SU-DHL-6 (cell line): ENCODE data around the gene KLF17.

Source experiments
- EZH2phosphoT487 ChIP-seq: fragments of 200-600 bp; sonication (generic), shearing (Covaris generic); conservative IDR thresholded peaks from 2 replicates; pipeline ENCODE4 v1.6.1; 2018; ENCODE audit warnings: mild to moderate bottlenecking, antibody characterized with exemption, low read length, moderate library complexity, mixed read lengths
- TF ChIP-seq, protein P1 (sequence below): fragments of 200-600 bp; sonication (generic); IDR thresholded peaks from one replicate; pipeline ENCODE4 v1.5.1; 2017; ENCODE audit warnings: antibody characterized with exemption, mild to moderate bottlenecking, low read length, moderate library complexity; ENCODE audit not compliant: insufficient read depth, poor library complexity, severe bottlenecking

GRCh38 chr1:44151808-44152207 lies 33.2 kb downstream of the KLF17 start:
- TF ChIP-seq, protein P1, sequence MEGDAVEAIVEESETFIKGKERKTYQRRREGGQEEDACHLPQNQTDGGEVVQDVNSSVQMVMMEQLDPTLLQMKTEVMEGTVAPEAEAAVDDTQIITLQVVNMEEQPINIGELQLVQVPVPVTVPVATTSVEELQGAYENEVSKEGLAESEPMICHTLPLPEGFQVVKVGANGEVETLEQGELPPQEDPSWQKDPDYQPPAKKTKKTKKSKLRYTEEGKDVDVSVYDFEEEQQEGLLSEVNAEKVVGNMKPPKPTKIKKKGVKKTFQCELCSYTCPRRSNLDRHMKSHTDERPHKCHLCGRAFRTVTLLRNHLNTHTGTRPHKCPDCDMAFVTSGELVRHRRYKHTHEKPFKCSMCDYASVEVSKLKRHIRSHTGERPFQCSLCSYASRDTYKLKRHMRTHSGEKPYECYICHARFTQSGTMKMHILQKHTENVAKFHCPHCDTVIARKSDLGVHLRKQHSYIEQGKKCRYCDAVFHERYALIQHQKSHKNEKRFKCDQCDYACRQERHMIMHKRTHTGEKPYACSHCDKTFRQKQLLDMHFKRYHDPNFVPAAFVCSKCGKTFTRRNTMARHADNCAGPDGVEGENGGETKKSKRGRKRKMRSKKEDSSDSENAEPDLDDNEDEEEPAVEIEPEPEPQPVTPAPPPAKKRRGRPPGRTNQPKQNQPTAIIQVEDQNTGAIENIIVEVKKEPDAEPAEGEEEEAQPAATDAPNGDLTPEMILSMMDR, result no peak
- no peak for TF ChIP-seq EZH2phosphoT487
